ENCODE measurements around the gene COL23A1.

The COL23A1 gene

GRCh38 chr5:178590141-178590923 lies at the start of gene COL23A1:
Gene COL23A1, minus strand, starts transcription at chr5:178590393.
- no peak for DNase-seq

- no peak for DNase-seq
Observed at GRCh38 chr5:178637356-178638074, 47.3 kb upstream of the COL23A1 start.

- no peak for DNase-seq
Observed at GRCh38 chr5:178632285-178632684, 42.1 kb upstream of the COL23A1 start.

DNA sequence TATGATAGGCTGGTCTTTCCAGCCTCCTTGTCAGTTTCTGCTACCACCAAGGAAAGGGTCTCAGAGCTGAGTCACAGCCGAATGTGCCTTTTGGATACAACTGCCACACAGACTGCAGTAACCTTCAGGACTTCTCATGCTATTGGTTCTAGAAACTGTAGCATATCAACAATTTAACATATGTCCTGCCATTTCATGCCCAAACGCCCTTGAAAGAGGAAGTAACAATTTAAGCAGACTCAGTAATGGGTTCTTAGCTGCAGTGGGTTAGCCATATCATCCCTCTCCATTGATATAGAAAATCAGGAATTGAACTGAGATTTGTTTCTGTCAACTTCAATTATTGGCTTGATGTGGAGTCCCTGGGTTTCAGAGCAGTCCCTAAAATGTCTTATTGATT lies 40.8 kb upstream of the COL23A1 start:
- DNase-seq: no peak

DNA sequence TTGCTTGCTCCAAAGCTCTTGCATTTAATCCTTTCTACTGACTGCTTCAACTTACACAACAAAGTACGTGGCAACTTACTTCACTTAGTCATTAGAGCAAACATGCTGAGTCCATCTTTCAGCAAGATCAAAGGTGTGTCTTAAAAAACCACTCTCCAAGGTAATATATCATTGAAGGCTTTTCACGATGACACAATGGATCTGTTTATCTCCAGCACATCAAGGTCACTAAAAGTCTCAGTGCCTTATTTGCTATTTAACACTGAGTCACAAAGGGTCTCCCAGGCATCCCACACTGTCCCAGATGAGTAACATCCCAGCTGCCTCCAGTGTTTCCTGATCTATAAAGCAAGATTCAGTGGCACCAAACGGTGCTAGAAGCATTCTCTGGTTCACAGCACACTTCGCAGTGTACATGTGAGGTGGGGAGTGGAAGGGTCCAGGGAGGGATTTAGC lies 40.3 kb upstream of the COL23A1 start:
- DNase-seq: no peak

- DNase-seq: peak in 1 of 2 experiments; percentile 53
Observed at GRCh38 chr5:178627259-178627598, 37.0 kb upstream of the COL23A1 start.

DNA sequence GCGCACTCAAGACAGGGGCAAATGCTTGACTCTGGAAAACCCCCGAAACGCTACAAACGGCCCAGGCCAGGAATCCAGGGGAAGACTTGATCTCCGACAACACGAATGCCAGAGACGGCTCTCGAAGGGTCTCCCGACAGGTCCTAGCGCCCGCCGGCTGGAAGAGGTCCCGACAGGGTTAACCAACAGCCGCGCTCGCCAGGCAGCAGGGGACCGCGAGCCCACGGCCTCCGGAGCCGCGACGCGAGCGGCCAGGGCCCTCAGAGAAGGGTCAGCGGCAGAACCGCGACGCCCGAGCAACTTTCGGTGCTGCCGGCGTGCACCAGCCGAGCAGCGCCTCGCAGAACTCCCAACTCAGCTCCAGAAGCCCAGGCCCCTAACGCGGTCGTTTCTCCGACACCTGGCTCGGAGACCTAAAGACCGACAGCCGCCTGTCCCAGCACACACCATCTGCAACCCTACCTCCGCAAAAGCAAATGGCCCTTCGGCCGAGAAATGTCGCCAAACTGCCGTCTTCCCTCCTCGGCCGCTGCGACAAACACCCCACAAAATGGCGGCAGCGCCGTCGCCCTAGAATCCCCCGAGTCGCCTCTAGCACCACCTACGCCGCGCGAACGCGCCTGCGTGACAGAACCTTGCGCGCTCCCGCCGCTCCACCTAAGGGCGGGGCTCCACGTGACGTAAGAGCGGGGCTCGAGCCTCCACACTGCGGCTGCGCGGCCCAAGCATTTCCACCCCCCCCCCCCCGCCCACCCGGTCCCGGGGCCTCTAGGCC lies 36.5 kb upstream of the COL23A1 start, which contains the start of gene CLK4:
Gene CLK4 (minus strand): TSS at position 567 of the 775 bp plus-strand sequence. CDS start 3,634 bp downstream, outside the sequence.
- peak; percentile 78 to 82 for DNase-seq

GRCh38 chr5:178625679-178626483 lies 35.7 kb upstream of the COL23A1 start:
- peak in 1 of 2 experiments; percentile 28 for DNase-seq

DNA sequence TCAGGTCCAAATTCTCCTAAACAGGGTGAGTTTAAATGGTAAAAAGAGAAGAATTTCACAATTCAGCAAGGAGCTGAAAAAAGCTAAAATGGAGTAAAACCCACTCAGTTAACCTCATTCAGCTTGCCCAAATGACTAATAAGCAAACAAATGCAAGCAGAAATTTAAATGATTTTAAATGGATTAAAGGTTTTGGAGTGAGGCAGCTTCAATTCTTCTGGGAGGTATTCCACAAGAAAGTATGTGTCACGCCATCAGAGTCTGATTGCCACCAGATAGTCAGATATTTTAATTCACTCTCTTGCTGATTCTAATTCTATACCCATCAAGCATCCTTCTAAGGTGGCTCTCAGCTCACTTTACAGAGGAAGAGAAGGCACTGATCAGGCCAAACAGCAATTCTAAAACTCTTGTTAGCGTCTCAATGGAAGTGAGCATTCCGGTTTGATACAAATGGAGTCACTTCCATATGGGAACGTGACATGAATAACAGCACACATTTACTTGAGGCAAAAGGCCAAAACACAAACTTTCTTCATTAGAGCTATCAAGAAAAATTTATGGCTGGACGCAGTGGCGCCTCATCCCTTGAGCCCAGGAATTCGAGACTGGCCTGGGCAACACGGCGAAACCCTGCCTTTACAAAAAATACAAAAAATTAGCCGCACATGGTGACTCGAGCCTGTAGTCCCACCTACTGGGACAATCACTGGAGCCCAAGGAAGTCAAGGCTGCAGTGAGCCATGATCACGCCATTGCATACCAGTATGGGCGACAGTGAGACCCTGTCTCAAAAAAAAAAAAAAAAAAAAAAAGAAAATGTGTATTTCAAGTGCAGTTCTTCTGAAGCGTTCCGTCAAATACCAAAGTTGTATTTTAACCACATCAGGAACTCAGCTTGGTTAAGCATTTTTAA lies 34.7 kb upstream of the COL23A1 start:
- no peak for DNase-seq

DNA sequence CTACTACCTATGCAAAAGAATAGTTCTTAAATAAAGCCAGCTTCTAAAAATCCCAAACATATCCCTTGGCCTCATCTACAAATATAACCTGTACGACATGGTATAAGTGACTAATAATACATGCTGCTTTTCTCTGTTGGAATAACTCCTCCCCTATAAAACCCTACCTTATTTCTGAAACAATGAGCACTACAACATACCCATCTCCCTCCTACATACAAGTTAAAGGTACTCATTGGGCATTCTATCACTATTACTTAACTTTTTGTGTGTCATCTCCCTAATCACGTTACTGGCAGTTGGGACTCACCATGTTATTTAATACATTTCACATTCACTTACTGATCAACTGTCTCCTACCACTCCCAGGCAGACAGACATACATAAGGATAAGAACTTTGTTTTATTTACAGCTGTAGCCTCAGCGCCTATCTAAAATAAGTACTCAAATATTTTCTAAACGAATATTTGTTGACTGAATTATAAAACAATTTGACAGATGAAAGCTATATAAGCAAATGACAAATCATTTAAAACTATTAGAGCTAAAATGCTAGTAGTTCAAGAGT lies 32.6 kb upstream of the COL23A1 start:
- no peak for DNase-seq

- DNase-seq: no peak
Observed at GRCh38 chr5:178619390-178619789, 29.2 kb upstream of the COL23A1 start.

DNA sequence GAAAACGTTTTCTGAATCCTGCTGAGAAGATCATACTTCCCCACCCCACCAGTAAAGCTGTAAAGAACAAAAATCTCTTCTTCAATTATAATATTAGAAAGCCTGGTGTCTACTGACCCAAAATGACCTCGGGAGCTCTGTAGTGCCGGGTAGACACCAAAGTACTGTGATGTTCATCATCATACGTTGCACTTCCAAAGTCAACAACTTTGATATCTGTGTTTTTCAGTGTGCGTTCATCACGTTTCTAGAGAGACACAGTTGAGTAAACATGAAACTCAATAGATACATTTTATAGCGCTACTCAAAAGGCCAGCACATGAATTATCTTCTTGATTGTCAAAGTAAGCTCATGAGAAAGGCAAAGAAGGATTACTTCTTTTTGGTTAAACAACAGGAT lies 22.1 kb upstream of the COL23A1 start:
- no peak for DNase-seq

DNA sequence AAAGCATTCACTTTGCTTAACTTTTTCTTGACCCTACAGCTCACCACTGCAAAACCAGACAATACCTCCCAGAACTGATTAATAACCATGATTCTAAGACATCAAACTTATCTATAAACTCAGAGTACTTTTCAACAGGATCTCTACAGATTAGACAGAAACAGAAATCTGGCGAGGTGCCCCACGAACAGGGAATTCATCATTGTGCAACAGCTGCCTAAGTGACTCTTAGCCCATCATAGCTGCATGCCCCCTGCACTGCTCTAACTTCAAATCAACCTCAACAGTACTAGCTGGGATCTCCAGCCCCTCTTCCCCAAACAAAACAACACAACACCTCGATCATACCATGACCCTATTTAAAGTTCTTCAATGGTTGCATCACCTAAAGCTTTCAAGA lies 16.1 kb upstream of the COL23A1 start:
- DNase-seq: no peak

DNA sequence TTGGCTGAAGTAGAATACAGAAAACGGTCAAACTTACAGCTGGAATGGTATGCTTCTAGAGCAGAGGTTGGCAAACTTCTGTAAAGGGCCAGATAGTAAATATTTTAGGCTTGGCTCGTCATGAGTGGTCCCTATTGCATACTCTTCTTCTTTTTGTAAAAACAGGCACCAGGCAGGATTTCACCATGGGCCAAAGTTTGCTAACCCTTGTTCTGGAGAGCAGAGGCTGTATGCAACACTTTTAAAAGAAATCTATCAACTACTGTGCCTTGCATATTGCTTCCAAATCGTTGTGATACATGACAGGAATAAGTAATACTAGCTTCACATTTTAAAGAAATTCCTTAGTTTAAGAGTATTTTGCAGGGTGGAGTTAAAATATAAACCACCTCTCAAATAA lies 15.6 kb upstream of the COL23A1 start:
- DNase-seq: no peak

DNA sequence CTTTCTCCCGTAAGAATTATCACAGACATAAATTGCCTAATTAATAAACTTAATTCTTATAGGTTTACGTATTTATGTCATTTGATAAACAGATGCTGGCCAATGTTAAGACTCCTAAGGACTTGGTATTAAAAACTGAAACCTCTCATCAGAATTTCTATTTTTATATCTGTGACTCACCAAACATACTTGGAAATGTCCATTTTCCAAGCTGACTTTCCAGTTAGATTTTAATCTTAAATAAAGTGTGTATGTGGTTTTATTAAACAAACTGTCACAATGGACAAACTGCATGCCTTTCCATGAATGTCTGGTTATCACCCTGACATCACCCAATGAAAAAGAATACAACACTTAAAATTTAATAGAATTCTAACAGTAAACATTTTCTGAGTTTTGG lies 12.6 kb upstream of the COL23A1 start:
- no peak for DNase-seq

DNA sequence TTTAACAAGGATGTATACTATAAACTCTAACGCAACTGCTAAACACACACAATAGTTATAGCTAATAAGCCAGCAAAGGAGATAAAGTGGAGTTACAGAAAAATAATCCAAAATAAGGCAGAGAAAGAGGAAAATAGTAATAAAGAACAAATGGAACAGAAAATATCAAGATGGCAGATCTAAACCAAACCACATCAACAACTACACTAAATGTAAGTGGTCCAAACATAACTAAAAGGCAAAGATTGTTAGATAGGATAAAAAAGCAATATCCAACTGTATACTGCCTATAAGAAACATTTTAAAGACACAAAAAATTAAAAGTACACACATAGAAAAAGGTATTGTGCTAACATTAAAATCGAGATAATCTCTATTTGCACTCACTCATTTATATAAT lies 5.6 kb upstream of the COL23A1 start:
- DNase-seq: no peak

GRCh38 chr5:178595150-178595549 lies 5.0 kb upstream of the COL23A1 start:
- no peak for DNase-seq

DNA sequence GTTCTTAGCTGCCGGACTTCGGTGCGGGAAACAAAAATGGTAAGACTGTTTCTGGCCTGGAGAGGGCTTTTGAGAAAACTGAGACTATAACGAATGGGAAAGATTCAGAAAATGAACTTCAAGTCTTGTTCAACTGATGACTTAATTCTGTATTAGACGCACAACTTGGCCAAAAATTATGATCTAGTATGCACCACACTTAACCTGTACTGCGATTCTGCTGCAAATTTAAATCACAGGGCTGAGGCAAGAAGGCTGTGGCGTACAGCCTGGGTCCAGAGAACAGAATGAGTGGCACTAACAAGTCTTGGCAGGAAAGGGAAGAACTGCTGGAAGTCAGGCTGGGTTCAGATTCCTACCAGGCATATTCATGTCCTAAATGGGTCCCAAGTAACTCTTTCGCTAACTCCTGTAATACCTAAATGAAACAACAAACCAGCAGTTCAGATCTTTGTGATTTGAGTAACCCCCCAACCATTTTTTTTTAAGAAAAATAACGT lies 781 bp upstream of the COL23A1 start:
- DNase-seq: no peak

- no peak for DNase-seq
Observed at GRCh38 chr5:178589180-178590140, 733 bp downstream of the COL23A1 start.

GRCh38 chr5:178588769-178589168 lies 1.4 kb downstream of the COL23A1 start:
- no peak for DNase-seq
